8988T (cell line): ENCODE measurements around the gene ASB13.

Experiments used
- DNase-seq: peaks from one replicate; pipeline ENCODE4 v3.0.0; 2011

Gene ASB13

DNA sequence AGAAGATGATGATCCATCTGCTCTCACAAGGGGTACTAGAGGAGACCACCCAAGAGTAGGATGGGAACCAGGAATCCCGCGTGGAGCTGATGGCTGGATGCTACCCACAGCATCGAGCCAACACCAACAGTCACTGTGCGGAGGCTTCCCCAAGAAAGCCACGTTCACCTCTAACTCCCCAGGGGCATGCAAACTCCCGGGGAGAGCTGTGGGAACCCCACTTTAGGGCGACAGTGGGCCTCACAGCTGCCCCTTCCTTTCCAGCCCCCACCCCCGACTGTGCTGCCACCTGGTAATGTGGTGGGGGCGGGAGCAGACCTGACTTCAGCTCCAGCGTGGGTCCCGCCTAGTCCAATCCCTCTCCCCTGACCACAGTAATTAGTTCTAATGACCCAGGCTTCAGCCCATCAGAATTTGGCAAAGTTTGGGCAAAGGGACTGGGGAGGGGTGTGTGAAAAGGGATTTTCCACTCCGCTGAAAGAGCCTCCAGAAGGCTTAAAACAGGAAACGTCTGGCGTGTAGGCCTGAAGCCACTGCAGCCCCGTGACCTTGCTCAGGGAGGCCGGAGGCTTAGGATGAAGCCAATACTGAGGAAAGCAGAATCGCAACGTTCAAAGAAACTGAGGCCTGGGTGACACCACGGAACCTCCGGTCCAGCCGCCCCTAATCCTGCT lies 20.3 kb downstream of the ASB13 start:
- DNase-seq, result no peak

- DNase-seq, result no peak
Observed at GRCh38 chr10:5645375-5645774, 21.0 kb downstream of the ASB13 start.

GRCh38 chr10:5644930-5645329 lies 21.5 kb downstream of the ASB13 start:
- DNase-seq, result no peak

- no peak for DNase-seq
Observed at GRCh38 chr10:5643346-5644067, 22.9 kb downstream of the ASB13 start.

- DNase-seq, result no peak
Observed at GRCh38 chr10:5641501-5641900, 24.9 kb downstream of the ASB13 start.

DNA sequence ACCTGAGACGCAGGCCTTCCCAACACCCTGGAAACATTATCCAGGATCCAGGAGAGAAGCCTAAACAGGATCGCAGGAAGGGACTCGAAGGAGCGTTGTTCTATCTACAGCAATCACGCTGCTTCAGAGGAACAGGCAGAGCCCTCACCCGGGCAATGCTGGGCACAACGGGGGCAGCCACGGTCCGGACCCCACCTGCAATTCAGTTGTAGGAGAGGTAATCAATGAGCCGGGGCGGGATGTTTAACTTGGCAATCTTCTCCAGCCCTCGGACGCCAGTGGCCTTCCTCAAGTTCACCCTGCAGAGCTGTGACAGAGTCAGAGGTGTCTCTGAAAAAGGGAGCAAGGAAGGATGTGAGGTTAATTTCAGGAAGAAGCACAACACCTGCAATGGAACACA lies 25.9 kb downstream of the ASB13 start:
- no peak for DNase-seq

DNA sequence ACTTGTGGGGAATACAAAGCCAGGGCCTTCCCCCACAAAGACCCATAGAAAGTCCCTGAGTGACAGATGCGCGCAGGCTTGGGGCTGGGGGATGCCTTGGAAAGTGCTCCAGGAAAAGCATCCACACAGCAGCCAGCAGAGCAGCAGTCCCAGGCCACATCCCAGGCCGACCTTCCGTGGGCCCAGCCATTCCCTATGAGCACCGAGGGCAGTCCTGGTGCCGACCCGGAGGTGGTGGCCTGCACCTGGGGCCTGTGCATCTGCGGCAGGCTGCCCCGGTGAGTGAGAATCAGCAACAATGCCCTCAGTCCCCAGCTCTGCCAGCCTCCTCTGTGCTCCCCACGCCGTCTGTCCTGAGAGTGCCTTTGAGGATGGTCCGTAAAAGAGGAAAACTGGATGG lies 26.4 kb downstream of the ASB13 start:
- no peak for DNase-seq

- no peak for DNase-seq
Observed at GRCh38 chr10:5639066-5639465, 27.3 kb downstream of the ASB13 start.

DNA sequence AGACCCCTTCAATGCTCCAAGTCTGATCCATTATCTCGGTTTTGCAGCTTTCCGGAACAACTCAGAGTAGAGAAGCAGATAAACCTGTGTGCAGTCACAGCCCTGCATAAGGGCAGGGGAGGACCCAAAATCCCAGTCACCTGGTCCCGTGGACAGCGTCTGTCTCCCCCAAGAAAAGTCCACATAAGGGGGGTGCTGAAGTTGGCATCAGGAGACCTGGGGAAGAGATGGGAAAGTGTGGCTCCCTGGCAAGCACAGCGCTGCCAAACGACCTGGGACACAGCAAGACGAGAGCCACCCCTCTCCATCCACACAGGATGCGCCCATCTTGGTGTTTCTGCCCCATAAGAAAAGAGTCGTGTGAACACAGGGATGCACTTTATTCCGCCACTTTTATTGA lies 27.9 kb downstream of the ASB13 start:
- DNase-seq, result no peak

- no peak for DNase-seq
Observed at GRCh38 chr10:5634918-5635317, 31.5 kb downstream of the ASB13 start.

- DNase-seq, result no peak
Observed at GRCh38 chr10:5633166-5633749, 33.1 kb downstream of the ASB13 start.

DNA sequence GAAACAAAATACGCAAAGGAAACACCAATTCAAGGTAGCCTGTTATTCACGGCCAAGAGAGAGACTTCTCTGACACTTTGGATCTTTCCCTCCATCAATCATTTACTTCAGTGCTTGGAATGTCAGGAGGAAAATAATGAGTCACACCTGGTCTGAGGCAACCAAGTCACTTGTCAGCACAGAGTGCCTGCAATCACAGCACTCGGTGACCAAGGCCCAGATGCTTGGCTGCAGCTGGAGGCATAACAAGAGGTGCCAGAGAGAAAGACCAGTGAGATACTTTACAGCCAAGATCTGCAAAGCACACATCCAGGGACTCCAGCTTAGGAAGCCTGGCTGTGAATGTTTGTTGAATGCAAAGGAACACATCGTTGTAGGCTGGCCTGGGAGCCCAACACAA lies 33.9 kb downstream of the ASB13 start:
- DNase-seq, result no peak

GRCh38 chr10:5631936-5632335 lies 34.5 kb downstream of the ASB13 start:
- DNase-seq, result no peak

- DNase-seq, result no peak
Observed at GRCh38 chr10:5630112-5630436, 36.3 kb downstream of the ASB13 start.

DNA sequence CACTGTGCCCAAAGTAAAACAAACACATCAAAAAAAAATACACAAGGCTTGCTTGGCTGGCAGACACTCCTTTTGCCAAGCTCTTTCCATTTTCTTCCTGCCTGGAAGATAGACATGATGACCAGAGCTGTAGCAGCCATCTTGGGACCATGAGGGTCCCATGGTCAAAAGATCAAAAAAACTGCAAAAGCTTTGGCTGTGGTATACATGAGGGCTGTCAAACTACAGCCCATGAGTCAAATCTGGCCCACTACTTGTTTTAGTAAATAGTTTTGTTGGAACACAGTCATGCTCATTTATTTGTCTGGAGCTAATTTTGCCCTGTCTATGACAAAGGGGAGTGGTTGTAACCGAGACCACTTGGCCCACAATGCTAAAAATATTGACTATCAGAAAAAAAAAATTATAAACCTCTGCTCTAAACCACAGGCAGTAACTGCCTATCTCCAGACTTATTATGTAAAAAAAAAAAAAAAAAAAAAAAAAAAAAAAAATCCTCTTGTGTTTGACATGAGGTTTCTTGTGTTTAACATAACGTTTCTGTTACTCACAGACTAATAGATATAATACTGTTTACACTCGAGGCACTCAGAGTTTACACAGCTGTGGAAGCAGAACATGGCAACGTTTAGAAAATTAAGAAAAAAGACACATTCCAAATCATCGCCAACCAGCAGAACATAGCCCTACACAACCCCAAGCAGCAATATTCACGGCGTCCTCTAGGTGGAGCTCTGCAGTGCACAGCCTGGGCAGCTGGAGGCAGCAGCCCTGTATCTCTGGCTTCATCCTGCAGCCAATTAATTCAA lies 36.9 kb downstream of the ASB13 start:
- no peak for DNase-seq

GRCh38 chr10:5628451-5629302 lies 37.7 kb downstream of the ASB13 start:
- no peak for DNase-seq

- DNase-seq, result no peak
Observed at GRCh38 chr10:5627486-5628044, 38.8 kb downstream of the ASB13 start.

DNA sequence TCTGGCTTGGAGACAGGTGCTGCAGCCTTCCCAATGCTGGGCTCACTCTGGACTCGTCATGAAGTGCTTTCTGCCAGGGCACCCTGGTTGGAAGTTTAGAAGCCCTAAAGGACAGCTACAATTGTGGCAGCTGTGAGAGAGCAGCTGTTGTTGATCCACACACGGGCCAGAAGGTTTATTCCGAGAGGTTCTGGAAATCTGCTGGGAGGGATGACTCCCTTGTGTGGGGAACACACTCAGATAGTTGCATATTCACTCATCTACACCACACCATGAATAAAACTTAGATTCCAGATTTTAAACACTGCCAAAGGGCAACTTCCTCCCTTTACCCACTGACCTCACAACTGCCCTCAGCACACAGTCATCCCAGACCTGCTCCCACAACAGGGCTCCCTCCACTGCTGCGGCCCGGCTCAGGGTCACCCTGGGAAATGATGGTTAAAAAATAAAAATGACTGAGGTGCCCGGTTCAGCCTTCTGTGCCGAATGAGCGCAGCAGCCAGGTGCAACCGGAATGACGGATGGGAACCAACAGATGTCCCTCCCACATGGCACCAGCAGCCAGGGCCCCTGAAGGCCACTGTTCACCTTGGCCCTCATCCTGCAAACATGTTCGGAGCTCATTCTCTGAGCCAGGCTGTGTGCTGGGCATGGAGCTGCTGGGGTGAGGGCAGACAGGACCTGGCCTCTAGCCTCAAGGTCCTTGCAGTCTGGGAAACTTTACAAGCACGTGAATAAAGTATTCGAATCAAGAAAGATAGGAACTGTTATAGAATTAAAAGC lies 40.2 kb downstream of the ASB13 start:
- DNase-seq, result no peak

DNA sequence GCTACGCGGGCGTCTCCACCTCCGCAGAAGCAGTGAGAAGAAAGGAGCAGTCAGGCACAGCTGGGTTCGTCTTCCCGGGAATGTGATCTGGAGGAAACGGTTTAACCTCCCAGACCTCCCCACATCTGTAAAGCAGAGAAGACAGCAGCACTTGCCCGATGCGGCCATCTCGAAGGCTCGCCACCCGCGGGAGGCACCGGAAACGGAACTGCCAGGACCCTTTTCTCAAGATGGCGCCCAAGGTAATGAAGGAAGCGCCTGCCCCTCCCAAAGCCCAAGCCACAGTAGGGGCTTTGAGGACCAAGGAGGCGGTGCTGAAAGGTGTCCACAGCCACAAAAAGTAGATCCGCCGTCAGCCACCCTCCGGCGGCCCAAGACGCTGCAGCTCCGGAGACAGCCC lies 41.7 kb downstream of the ASB13 start:
- DNase-seq, result no peak

DNA sequence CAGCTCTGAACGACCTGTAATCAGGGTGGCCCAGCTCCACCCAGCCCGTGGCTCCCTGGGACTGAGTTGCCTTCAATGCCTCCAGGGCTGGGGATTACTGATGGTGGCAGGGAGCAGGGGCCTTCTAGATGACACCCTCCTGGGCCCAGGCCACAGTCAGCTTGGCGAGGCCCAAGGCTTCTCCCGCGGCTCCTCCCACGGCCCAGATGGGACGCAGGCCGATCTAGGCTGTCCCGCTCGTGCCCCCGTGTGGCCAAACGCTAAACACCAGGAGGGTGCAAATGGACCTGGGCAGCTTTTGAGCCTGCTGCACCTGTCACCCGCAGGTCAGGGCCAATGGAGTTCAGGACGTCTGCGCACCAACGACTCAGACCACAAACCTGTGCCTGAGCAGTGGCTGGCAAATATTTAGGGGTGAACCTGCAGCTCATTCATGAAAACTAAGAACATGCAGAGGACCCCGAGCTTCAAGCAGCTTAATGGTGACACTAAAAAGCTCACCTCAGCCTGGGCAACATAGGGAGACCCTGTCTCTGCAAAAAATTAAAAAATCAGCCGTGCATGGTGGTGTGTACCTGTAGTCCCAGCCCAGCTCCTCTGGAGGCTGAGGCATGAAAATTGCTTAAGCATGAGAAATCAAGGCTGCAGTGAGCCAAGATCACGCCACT lies 43.2 kb downstream of the ASB13 start:
- DNase-seq, result peak; percentile 89
